ENCODE results near the gene C1QTNF2.

Gene C1QTNF2

GRCh38 chr5:160298189-160298588 lies 72.2 kb downstream of the C1QTNF2 start:
- DNase-seq (ENCODE audit: low read depth), result no peak

GRCh38 chr5:160297776-160298175 lies 72.7 kb downstream of the C1QTNF2 start:
- no peak for DNase-seq (ENCODE audit: low read depth)

Measured in stimulated activated CD8-positive, alpha-beta memory T cell treated with anti-CD3 and anti-CD28 coated beads, Interleukin-7, amount 100 ng/mL, for 24 hours (primary cell).